OCI-LY7 (cell line): ENCODE measurements around the gene KRTAP9-9. TPM values are rescaled to one million over a fixed set of nuclear protein-coding genes. Genes with fewer than 3 reads are reported as not detected.

Source experiments
- BruUV-seq: library from RNA; stranded (reverse); fragments of 400-500 nt; replicated peaks from 2 replicates; lab custom pipeline; 2021; lab: Mats Ljungman, UMichigan
- CTCF ChIA-PET: fragments of 300-600 bp; sonication (Branson Sonifier 250); formaldehyde crosslinking; loops from one replicate; lab custom pipeline; 2022; ENCODE audit warnings: antibody characterized with exemption; ENCODE audit not compliant: unreplicated experiment; lab: Charles Lee
- POLR2A ChIA-PET: fragments of 300-600 bp; sonication (Branson Sonifier 250); formaldehyde crosslinking; loops from one replicate; lab custom pipeline; 2022; ENCODE audit warnings: antibody characterized with exemption; lab: Charles Lee
- DNase-seq: peaks from one replicate; pipeline ENCODE4 v3.0.0-alpha.2; 2015; ENCODE audit warnings: low spot score
- H2AFZ ChIP-seq: fragments of 200-600 bp; sonication (generic), shearing (Covaris generic); 2 replicates; pipeline ENCODE4 v1.6.1; 2014; ENCODE audit warnings: mild to moderate bottlenecking, antibody characterized with exemption, low read length, moderate library complexity
- H3K27ac ChIP-seq: fragments of 200-600 bp; sonication (generic); 2 replicates; pipeline ENCODE4 v1.5.1; 2014; ENCODE audit warnings: mixed run types, low read depth, mild to moderate bottlenecking, moderate library complexity, low read length, inconsistent platforms; ENCODE audit not compliant: poor library complexity, severe bottlenecking
- H3K36me3 ChIP-seq: fragments of 200-600 bp; sonication (generic); 2 replicates; pipeline ENCODE4 v1.6.1; 2014; ENCODE audit warnings: mild to moderate bottlenecking, antibody characterized with exemption, low read length, moderate library complexity, mixed read lengths; ENCODE audit not compliant: insufficient read depth
- H3K4me1 ChIP-seq: fragments of 200-600 bp; sonication (generic); 2 replicates; pipeline ENCODE4 v1.5.1; 2014; ENCODE audit warnings: mild to moderate bottlenecking, low read length; ENCODE audit not compliant: insufficient read depth, poor library complexity, severe bottlenecking
- H3K4me2 ChIP-seq: fragments of 200-600 bp; sonication (generic); 2 replicates; pipeline ENCODE4 v1.6.1; 2014; ENCODE audit warnings: mild to moderate bottlenecking, low read length
- H3K4me3 ChIP-seq: fragments of 200-600 bp; sonication (generic); 2 replicates; pipeline ENCODE4 v1.5.1; 2014; ENCODE audit warnings: mild to moderate bottlenecking, low read depth, low read length; ENCODE audit not compliant: poor library complexity, severe bottlenecking
- H3K79me2 ChIP-seq: fragments of 200-600 bp; sonication (generic); 2 replicates; pipeline ENCODE4 v1.6.1; 2016; ENCODE audit warnings: low read depth, mild to moderate bottlenecking, low read length, moderate library complexity, mixed read lengths; ENCODE audit not compliant: insufficient read depth
- H3K9me2 ChIP-seq: fragments of 200-600 bp; sonication (generic); 2 replicates; pipeline ENCODE4 v1.6.1; 2016; ENCODE audit warnings: mild to moderate bottlenecking, low read length, mixed read lengths; ENCODE audit not compliant: insufficient read depth
- H3K9me3 ChIP-seq: fragments of 200-600 bp; sonication (generic); 2 replicates; pipeline ENCODE4 v1.6.1; 2014; ENCODE audit warnings: mild to moderate bottlenecking, mixed run types, low read length, mixed read lengths
- H4K20me1 ChIP-seq: fragments of 200-600 bp; sonication (generic); 2 replicates; pipeline ENCODE4 v1.6.1; 2014; ENCODE audit warnings: mild to moderate bottlenecking, antibody characterized with exemption, low read length, moderate library complexity, mixed read lengths; ENCODE audit not compliant: insufficient read depth
- CTCF ChIP-seq: fragments of 200-600 bp; sonication (generic); conservative IDR thresholded peaks from 2 replicates; pipeline ENCODE4 v1.5.1; 2014; ENCODE audit warnings: mild to moderate bottlenecking, antibody characterized with exemption, low read length, moderate library complexity, mixed read lengths
- EZH2phosphoT487 ChIP-seq: fragments of 200-600 bp; sonication (generic); IDR thresholded peaks from 2 replicates; pipeline ENCODE4 v1.6.1; 2018; ENCODE audit warnings: low read depth, borderline replicate concordance, mild to moderate bottlenecking, mixed run types, antibody characterized with exemption, low read length, moderate library complexity, mixed read lengths
- intact Hi-C: fragments of 100-400 bp; cut with micrococcal nuclease; formaldehyde crosslinking; loops from one replicate; pipeline ENCODE4 v1.10.0; 2022; ENCODE audit not compliant: unreplicated experiment
- total RNA-seq, 2 experiments: library from RNA; depleted of rRNA in 1 of 2; stranded (reverse); fragments of >200 nt in 1 of 2; shearing (Covaris generic) in 1 of 2; gene quantifications; 2 replicates each; pipeline ENCODE4 v1.2.3, GENCODE V29; 2014 to 2022

Gene KRTAP9-9
- total RNA-seq, 2 experiments from 2014 or later: not detected

- no peak for DNase-seq
- no peak overlapping the region for H3K27ac ChIP-seq
- H3K36me3 ChIP-seq: no peaks in the 10 kb centered on the region
- no peaks in the 10 kb centered on the region for H3K9me2 ChIP-seq
- H3K4me2 ChIP-seq: no peak overlapping the region
- no peaks in the 10 kb centered on the region for H3K79me2 ChIP-seq
- H4K20me1 ChIP-seq: no peaks in the 10 kb centered on the region
- H3K9me3 ChIP-seq: no peaks in the 10 kb centered on the region
- CTCF ChIA-PET: no interaction called here
- intact Hi-C loops: no loop called here
- no TSS peak for BruUV-seq
- H3K4me1 ChIP-seq: no peaks in the 10 kb centered on the region
- H2AFZ ChIP-seq: no peak overlapping the region
- TF ChIP-seq CTCF (no peak), EZH2phosphoT487 (no peak)
- POLR2A ChIA-PET: no interaction called here
- H3K4me3 ChIP-seq: no peak overlapping the region
These were observed 323 bp upstream of the KRTAP9-9 start for GRCh38 chr17:41254861-41255260.

GRCh38 chr17:41256291-41256685 lies 1.1 kb downstream of the KRTAP9-9 start:
- BruUV-seq: no TSS peak
- no peak overlapping the region for H3K4me2 ChIP-seq
- H4K20me1 ChIP-seq: no peaks in the 10 kb centered on the region
- no peaks in the 10 kb centered on the region for H3K36me3 ChIP-seq
- no peaks in the 10 kb centered on the region for H3K9me3 ChIP-seq
- no peak overlapping the region for H3K4me3 ChIP-seq
- no peak for TF ChIP-seq CTCF
- TF ChIP-seq EZH2phosphoT487: no peak
- POLR2A ChIA-PET: interaction anchor here (0.6 kb wide), 2 partner anchors 54 to 1690 kb away, joined by 3 read pairs; no protein-coding TSS in a partner anchor
- DNase-seq: no peak
- H2AFZ ChIP-seq: no peak overlapping the region
- no peaks in the 10 kb centered on the region for H3K79me2 ChIP-seq
- no peak overlapping the region for H3K27ac ChIP-seq
- H3K4me1 ChIP-seq: no peaks in the 10 kb centered on the region
- intact Hi-C loops: no loop called here
- H3K9me2 ChIP-seq: no peaks in the 10 kb centered on the region
- CTCF ChIA-PET: no interaction called here

- no peak overlapping the region for H2AFZ ChIP-seq
- no peaks in the 10 kb centered on the region for H3K79me2 ChIP-seq
- H3K27ac ChIP-seq: no peak overlapping the region
- no peaks in the 10 kb centered on the region for H3K36me3 ChIP-seq
- intact Hi-C loops: no loop called here
- no peaks in the 10 kb centered on the region for H3K9me3 ChIP-seq
- H3K4me3 ChIP-seq: no peak overlapping the region
- TF ChIP-seq CTCF (no peak), EZH2phosphoT487 (no peak)
- ChIA-PET POLR2A (no interaction called here), CTCF (no interaction called here)
- no peak overlapping the region for H3K4me2 ChIP-seq
- H4K20me1 ChIP-seq: no peaks in the 10 kb centered on the region
- no peaks in the 10 kb centered on the region for H3K4me1 ChIP-seq
- DNase-seq: no peak
- BruUV-seq: no TSS peak
- H3K9me2 ChIP-seq: no peaks in the 10 kb centered on the region
These were observed 3.2 kb downstream of the KRTAP9-9 start for GRCh38 chr17:41258406-41258805.
